Ectodermal cell (in vitro differentiated cells): ENCODE results near the gene ART1. TPM values are rescaled to one million over a fixed set of nuclear protein-coding genes. Genes with fewer than 3 reads are reported as not detected.
"Not testable (repeated sequence)": the region's sequence is repeated elsewhere in the genome, so short reads cannot be mapped to it uniquely, and the experiment has no call there.

Source experiments
- H3K27ac ChIP-seq: 2 replicates; pipeline ENCODE4 v1.7.0; 2013; ENCODE audit warnings: mild to moderate bottlenecking, low read depth, low read length; ENCODE audit not compliant: insufficient read depth, poor library complexity, severe bottlenecking
- H3K27me3 ChIP-seq: 2 replicates; pipeline ENCODE4 v1.7.0; 2013; ENCODE audit warnings: mild to moderate bottlenecking, low read length; ENCODE audit not compliant: insufficient read depth, control insufficient read depth, poor library complexity, severe bottlenecking
- H3K36me3 ChIP-seq: one replicate; pipeline ENCODE4 v1.7.0; 2013; ENCODE audit warnings: low read length; ENCODE audit not compliant: control insufficient read depth, insufficient read depth
- H3K4me1 ChIP-seq: one replicate; pipeline ENCODE4 v1.7.0; 2013; ENCODE audit warnings: low read length; ENCODE audit not compliant: control insufficient read depth, insufficient read depth
- H3K4me3 ChIP-seq: 2 replicates; pipeline ENCODE4 v1.7.0; 2013; ENCODE audit warnings: low read depth, low read length, control low read depth; ENCODE audit not compliant: insufficient read depth
- H3K9me3 ChIP-seq: 2 replicates; pipeline ENCODE4 v1.7.0; 2013; ENCODE audit warnings: mild to moderate bottlenecking, low read length, moderate library complexity; ENCODE audit not compliant: control insufficient read depth
- WGBS, 2 experiments: methylation state at CpG; one replicate each; pipeline ENCODE4 v1.1.7; 2013; ENCODE audit warnings: missing lambda C conversion rate in 2 of 2; 5-methylcytosine and 5-hydroxymethylcytosine counted together
- polyA plus RNA-seq, 4 experiments: library from polyadenylated mRNA; stranded (reverse); fragments of 50-300 nt; gene quantifications; one replicate each; pipeline ENCODE4 v1.2.3, GENCODE V29; 2013

ART1 gene
- not detected for polyA plus RNA-seq (2013, experiment 1 of 4)
- polyA plus RNA-seq (2013, experiment 2 of 4), result not detected
- not detected for polyA plus RNA-seq (2013, experiment 3 of 4)
- not detected for polyA plus RNA-seq (2013, experiment 4 of 4)

GRCh38 chr11:3644817-3645235, at the start of gene ART1:
ART1 (plus strand) TSS chr11:3645128; CDS start chr11:3659214, 14,086 bp downstream.
- H3K9me3 ChIP-seq, result no peaks in the 10 kb centered on the region
- no peaks in the 10 kb centered on the region for H3K36me3 ChIP-seq
- H3K4me3 ChIP-seq, result no peak within 1 kb of the TSS
- no peaks in the 10 kb centered on the region for H3K27me3 ChIP-seq
- no peaks in the 10 kb centered on the region for H3K4me1 ChIP-seq
- WGBS, 2 experiments, result 94 to 96% methylated on average over 4 of the region's 4 CpGs
- no peak within 1 kb of the TSS for H3K27ac ChIP-seq

GRCh38 chr11:3597743-3598142, 47.2 kb upstream of the ART1 start:
- not testable (repeated sequence) for H3K36me3 ChIP-seq, H3K9me3 ChIP-seq, H3K4me1 ChIP-seq, H3K27ac ChIP-seq, H3K4me3 ChIP-seq, H3K27me3 ChIP-seq
- 94 to 96% methylated on average over 15 of the region's 15 CpGs for WGBS, 2 experiments

GRCh38 chr11:3600201-3600600, 44.7 kb upstream of the ART1 start:
- WGBS, 2 experiments, result 92 to 96% methylated on average over 10 of the region's 10 CpGs

GRCh38 chr11:3604167-3604566, 40.8 kb upstream of the ART1 start:
- no peaks in the 10 kb centered on the region for H3K4me1 ChIP-seq
- 56 to 75% methylated on average over 1 to 3 of the region's 3 CpGs for WGBS, 2 experiments
- no peaks in the 10 kb centered on the region for H3K36me3 ChIP-seq
- H3K27ac ChIP-seq, result no peak overlapping the region
- no peaks in the 10 kb centered on the region for H3K27me3 ChIP-seq
- no peak overlapping the region for H3K4me3 ChIP-seq
- no peaks in the 10 kb centered on the region for H3K9me3 ChIP-seq

More at GRCh38 chr11:3600201-3600600, 44.7 kb upstream of the ART1 start:
- H3K27ac ChIP-seq, H3K36me3 ChIP-seq, H3K9me3 ChIP-seq, H3K4me3 ChIP-seq, H3K27me3 ChIP-seq, H3K4me1 ChIP-seq: not testable (repeated sequence)

- Histone ChIP-seq H3K36me3 (no peaks in the 10 kb centered on the region), H3K4me1 (no peaks in the 10 kb centered on the region), H3K27ac (no peak overlapping the region), H3K9me3 (no peaks in the 10 kb centered on the region), H3K27me3 (no peaks in the 10 kb centered on the region), H3K4me3 (no peak overlapping the region)
- WGBS, 2 experiments, result 94% methylated on average over 3 of the region's 3 CpGs
These were observed 39.7 kb upstream of the ART1 start for GRCh38 chr11:3605283-3605662.

- Histone ChIP-seq H3K27ac (no peak overlapping the region), H3K9me3 (no peaks in the 10 kb centered on the region), H3K4me1 (no peaks in the 10 kb centered on the region), H3K27me3 (no peaks in the 10 kb centered on the region), H3K4me3 (no peak overlapping the region), H3K36me3 (no peaks in the 10 kb centered on the region)
- WGBS, 2 experiments, result 92 to 93% methylated on average over 5 of the region's 5 CpGs
These were observed 39.1 kb upstream of the ART1 start for GRCh38 chr11:3605771-3606203.

GRCh38 chr11:3609416-3610265, 35.3 kb upstream of the ART1 start:
- peaks cover 2% of the 10 kb centered on the region for H3K9me3 ChIP-seq
- H3K36me3 ChIP-seq, result no peaks in the 10 kb centered on the region
- 61 to 63% methylated on average over 6 of the region's 7 CpGs for WGBS, 2 experiments
- H3K4me1 ChIP-seq, result no peaks in the 10 kb centered on the region
- no peaks in the 10 kb centered on the region for H3K27me3 ChIP-seq
- no peak overlapping the region for H3K4me3 ChIP-seq
- H3K27ac ChIP-seq, result no peak overlapping the region

GRCh38 chr11:3610846-3611245, 34.1 kb upstream of the ART1 start:
- WGBS, 2 experiments, result 94 to 96% methylated on average over 4 of the region's 4 CpGs
- H3K27ac ChIP-seq, result no peak overlapping the region
- peaks cover 2% of the 10 kb centered on the region for H3K9me3 ChIP-seq
- no peaks in the 10 kb centered on the region for H3K4me1 ChIP-seq
- no peak overlapping the region for H3K4me3 ChIP-seq
- H3K27me3 ChIP-seq, result no peaks in the 10 kb centered on the region
- H3K36me3 ChIP-seq, result no peaks in the 10 kb centered on the region

GRCh38 chr11:3611976-3612678, 32.8 kb upstream of the ART1 start:
- 65 to 90% methylated on average over 2 to 3 of the region's 3 CpGs for WGBS, 2 experiments
- Histone ChIP-seq H3K4me1 (no peaks in the 10 kb centered on the region), H3K4me3 (no peak overlapping the region)

GRCh38 chr11:3613998-3614741, 30.8 kb upstream of the ART1 start:
- Histone ChIP-seq H3K9me3 (peaks cover 2% of the 10 kb centered on the region), H3K27me3 (no peaks in the 10 kb centered on the region), H3K4me1 (no peaks in the 10 kb centered on the region), H3K4me3 (no peak overlapping the region), H3K27ac (no peak overlapping the region), H3K36me3 (no peaks in the 10 kb centered on the region)
- WGBS, 2 experiments, result 90 to 92% methylated on average over 10 of the region's 10 CpGs

More at GRCh38 chr11:3611976-3612678, 32.8 kb upstream of the ART1 start:
- peaks cover 2% of the 10 kb centered on the region for H3K9me3 ChIP-seq
- no peak overlapping the region for H3K27ac ChIP-seq
- no peaks in the 10 kb centered on the region for H3K36me3 ChIP-seq
- no peaks in the 10 kb centered on the region for H3K27me3 ChIP-seq
